SK-MEL-5 (cell line): ENCODE results near the gene LRRC45. TPM values are rescaled to one million over a fixed set of nuclear protein-coding genes. Genes with fewer than 3 reads are reported as not detected.
A peak's percentile ranks its signal among the peaks of the same experiment; 100 is the strongest.

Experiments
- DNase-seq: peaks from one replicate; pipeline ENCODE4 v3.0.0-alpha.2; 2016; ENCODE audit warnings: low read depth, low spot score
- in situ Hi-C: cut with HindIII; loops from 2 replicates; pipeline ENCODE4 v1.10.0; 2016; ENCODE audit warnings: low sequenced_read_pairs, high pct_unique_total_duplicates, low pct_unique_long_range_greater_than_20kb
- total RNA-seq: library from RNA; depleted of rRNA; stranded (reverse); fragments of >200 nt; shearing (Covaris generic); gene quantifications from 2 replicates; pipeline ENCODE4 v1.2.3, GENCODE V29; 2014

LRRC45 gene
- total RNA-seq, 1 experiment from 2014 or later: 40.4 TPM

GRCh38 chr17:82023447-82024241, 539 bp downstream of the LRRC45 start:
- peak; percentile 31 for DNase-seq
- in situ Hi-C loops: no loop called here

- in situ Hi-C loops: no loop called here
- DNase-seq: no peak
These were observed 1.8 kb downstream of the LRRC45 start for GRCh38 chr17:82024859-82025258.

DNA sequence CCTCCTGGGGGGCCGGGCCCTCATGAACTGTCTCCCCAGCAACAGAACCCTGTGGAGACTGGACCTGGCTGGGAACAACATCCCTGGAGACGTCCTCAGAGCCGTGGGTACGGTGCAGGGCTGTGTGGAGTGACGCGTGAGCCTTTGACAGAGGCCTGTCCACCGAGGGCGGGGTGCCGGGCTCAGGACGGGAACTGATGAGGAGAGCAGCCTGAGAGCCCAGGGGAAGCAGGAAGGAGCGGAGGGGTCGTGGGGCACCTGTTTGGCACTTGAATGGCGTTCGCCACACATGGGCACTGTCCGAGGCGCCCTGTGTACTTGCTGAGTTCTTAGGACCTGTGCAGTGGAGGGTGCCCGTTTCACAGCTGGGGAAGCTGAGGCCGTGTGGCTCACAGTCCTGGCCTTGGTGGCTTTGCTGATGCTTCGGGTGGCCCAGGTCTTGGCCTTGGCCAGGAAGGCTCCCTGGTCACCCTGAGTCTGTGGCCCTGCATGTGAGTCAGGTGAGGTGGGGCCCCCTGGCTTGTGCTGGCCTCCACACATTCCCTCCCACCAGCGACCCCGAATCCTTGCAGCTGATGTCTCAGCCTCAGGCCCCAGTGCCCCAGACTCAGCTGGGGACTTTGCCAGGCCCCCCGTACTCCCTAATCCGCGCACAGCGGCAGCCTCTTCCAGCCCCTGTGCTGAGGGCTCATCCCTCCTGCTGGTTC, 2.4 kb downstream of the LRRC45 start:
- in situ Hi-C loops: no loop called here
- DNase-seq: no peak

DNA sequence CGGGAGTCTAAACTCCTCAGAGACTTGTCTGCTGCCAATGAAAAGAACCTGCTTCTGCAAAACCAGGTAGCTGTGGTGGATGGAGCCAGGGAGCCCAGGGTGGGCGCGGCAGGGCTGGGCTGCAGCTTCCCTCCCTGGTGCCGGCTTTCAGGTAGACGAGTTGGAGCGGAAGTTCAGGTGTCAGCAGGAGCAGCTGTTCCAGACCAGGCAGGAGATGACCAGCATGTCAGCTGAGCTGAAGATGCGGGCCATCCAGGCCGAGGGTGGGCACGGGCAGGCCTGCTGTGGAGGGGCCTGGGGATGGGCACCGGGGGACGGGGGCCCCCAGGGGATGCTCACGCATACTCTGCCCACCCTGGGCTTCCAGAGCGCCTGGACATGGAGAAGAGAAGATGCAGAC, 5.1 kb downstream of the LRRC45 start:
- no peak for DNase-seq
- in situ Hi-C loops: no loop called here

- DNase-seq: no peak
- in situ Hi-C loops: no loop called here
These were observed 5.9 kb downstream of the LRRC45 start for GRCh38 chr17:82028966-82029365.

DNA sequence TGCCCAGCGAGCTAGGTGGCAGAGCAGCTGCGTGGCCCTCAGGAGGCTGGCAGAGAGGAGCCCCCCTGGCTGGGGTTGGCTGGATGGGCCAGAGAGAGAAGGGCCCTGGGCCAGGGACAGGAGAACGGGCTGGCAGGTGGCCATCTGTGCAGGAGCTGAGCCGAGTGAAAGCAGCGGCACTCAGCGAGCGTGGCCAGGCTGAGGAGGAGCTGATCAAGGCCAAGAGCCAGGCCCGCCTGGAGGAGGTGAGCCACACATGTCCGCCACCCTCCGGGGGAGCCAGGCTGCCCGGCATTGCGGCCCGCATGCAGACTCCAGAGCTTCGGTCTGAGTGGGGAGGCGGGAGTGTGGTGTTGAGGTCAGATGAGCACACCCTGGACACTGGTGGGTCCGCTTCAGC, 6.3 kb downstream of the LRRC45 start:
- DNase-seq: no peak
- in situ Hi-C loops: no loop called here

GRCh38 chr17:82029990-82030469, 6.9 kb downstream of the LRRC45 start:
- no peak for DNase-seq
- in situ Hi-C loops: loop anchor here (10.0 kb wide), 1 partner anchor 105 kb away; no protein-coding TSS in a partner anchor

DNA sequence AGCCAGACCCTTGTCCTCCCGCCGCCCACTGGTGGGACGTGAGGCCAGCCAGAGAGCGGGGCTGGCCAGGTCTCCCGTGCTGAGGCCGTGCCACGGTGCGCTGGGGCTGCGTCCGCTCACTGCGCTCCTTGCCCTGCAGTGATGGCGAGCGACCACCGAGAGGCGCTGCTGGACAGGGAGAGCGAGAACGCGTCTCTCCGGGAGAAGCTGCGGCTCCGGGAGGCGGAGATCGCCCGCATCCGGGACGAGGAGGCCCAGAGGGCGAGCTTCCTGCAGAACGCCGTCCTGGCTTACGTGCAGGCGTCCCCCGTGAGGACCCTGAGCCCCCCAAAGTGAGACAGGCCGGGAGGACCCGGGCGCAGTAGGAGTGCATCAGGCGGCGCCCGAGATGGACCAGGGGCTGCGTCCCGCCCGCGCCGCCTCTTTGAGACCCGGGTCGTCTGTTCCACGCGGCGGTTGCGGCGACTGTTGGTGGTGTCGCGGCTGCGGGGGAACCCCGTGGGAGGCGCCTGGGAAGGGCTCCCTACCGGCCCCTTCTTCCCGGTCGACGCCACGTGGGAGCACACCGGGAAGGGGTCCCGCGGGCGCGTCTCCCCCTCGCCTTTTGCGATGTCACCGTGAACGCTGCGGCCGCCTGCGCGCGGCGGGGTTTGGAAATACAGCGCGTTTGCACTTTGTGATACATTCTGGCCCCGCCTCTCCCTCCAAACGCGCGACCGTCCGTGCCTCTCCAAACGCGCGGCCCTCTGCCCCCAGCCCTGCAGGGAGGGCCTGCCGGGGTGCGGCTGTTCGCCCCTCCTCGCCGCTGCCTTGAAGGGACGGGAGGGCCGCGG, 7.6 kb downstream of the LRRC45 start:
- in situ Hi-C loops: loop anchor here (10.0 kb wide), 1 partner anchor 104 kb away; no protein-coding TSS in a partner anchor

DNA sequence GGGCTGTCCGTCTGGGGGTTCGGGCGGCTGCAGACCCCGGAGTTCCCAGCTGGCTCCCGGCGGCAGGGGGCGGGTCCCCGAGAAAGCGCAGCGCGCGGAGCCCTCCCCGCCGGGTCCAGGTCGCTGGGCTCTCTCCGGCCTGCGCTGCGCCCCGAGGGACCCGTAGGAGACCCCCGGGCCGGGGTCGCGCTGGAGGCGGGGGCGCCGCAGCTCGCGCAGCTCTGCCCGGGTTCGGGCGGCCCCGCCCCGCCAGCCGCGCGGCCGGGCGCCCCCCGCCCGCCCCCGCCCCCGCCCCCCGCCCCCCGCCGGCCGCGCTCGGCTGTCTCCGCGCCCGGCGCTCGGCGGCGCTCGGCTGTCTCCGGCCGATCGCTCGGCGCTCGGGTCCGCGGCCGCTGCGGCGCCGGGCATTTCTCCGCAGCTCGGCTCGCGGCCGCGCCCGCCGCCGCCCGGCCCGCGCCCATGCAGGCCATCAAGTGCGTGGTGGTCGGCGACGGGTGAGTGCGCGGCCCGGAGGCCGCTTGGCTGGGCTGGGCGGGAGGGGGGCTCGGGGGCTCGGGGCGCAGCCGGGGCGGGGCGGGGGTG, 8.3 kb downstream of the LRRC45 start, which contains the start of gene RAC3:
Gene RAC3, plus strand, starts transcription at position 376 of the 582 bp plus-strand sequence. Its CDS starts 84 bp downstream, at position 460.
- in situ Hi-C loops: loop anchor here (10.0 kb wide), 1 partner anchor 103 kb away; no protein-coding TSS in a partner anchor
- DNase-seq: peak; percentile 58

More for the DNA sequence above, 7.6 kb downstream of the LRRC45 start:
- DNase-seq: peak; percentile 91

DNA sequence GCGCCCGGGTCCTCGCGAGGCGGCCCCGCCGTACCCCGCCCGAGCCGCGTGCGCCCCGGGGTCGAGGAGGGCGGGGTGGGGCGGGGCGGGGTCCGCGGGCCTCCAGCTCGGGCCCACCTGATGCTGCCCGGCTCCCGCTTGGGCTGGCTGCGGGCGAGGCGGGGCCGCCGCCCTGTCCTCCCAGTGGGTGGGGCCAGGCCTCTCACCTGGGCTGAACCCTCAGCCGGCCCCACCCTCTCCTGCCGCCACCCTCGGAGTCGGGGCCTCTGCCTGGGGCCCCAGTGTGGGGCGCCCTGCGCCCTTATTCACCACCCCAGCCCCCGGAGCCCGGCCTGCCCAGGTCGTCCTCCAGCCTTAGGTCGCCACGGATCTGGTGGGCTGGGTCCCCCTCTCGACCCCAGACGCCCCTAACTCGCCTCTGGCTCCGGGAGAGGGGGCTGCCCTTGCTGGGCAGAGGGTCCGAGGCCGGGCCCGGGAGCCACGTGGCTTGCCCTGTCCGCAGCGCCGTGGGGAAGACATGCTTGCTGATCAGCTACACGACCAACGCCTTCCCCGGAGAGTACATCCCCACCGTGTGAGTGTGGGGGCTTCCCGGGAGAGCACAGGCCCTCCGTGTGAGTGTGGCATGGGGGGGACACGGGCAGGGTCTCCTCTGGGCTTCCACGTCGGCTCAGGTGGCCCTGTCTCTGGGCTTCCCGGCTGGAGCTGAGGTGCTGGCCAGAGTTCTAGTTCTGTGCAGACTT, 9.0 kb downstream of the LRRC45 start:
- in situ Hi-C loops: loop anchor here (10.0 kb wide), 1 partner anchor 103 kb away; no protein-coding TSS in a partner anchor
- DNase-seq: no peak

DNA sequence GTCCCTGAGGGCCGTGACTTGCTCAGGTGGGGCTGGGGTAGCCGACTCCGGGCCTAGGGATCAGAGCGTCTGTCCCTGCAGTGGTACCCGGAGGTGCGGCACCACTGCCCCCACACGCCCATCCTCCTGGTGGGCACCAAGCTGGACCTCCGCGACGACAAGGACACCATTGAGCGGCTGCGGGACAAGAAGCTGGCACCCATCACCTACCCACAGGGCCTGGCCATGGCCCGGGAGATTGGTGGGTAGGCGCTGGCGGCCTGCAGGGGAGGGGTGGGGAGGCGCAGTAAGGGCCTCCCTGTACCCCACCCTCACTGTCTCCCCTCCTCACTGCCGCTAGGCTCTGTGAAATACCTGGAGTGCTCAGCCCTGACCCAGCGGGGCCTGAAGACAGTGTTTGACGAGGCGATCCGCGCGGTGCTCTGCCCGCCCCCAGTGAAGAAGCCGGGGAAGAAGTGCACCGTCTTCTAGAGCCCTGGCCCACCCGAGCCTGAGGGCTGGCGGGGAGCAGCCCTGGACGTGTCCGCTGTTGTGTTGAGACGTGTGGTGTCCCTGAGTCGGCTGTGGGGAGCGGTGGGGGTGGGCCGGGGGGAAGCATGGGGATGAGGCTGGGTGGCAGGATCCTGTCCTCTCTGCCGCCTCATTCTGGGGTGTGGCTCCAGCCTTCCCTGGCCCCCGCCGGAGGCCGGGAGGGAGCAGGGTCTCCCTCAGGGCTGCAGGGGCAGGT, 10.4 kb downstream of the LRRC45 start:
- no peak for DNase-seq
- in situ Hi-C loops: loop anchor here (10.0 kb wide), 1 partner anchor 101 kb away; no protein-coding TSS in a partner anchor

GRCh38 chr17:82034371-82035011, 11.4 kb downstream of the LRRC45 start:
- in situ Hi-C loops: loop anchor here (10.0 kb wide), 1 partner anchor 100 kb away; no protein-coding TSS in a partner anchor
- DNase-seq: no peak

GRCh38 chr17:82035488-82035887, 12.4 kb downstream of the LRRC45 start:
- in situ Hi-C loops: loop anchor here (10.0 kb wide), 1 partner anchor 99 kb away; no protein-coding TSS in a partner anchor
- no peak for DNase-seq

DNA sequence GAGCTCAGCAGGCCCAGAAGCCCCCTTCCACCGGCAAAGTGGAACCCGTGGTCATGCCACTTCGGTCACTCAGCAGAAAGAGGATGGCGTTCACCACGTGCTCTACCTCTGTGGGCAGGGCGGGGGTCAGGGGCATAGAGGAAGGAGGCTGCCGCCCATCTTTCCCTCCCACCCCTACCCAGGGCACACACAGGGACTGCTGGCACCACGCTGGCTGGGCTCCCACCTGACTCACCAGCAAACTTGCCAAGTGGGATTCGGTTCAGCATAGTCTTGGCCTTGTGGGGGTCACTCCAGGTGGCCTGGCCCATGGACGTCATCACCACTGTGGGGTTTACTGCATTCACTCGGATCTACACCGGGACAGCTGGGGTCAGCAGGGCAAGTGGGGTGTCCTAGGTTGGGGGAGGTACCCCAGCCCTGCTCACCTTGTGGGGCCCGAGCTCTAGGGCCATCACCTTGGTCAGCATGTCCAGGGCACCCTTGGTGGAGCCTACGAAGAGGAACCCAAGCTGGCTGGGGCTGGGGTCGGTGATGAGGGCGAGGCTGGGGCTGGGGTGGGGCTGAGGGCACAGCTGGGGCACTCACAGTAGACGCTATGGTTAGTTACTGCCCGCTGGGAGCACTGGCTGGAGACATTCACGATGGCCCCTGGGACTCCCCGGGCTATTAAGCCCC, 13.0 kb downstream of the LRRC45 start:
- in situ Hi-C loops: loop anchor here (10.0 kb wide), 1 partner anchor 99 kb away; no protein-coding TSS in a partner anchor
- DNase-seq: no peak

- in situ Hi-C loops: loop anchor here (10.0 kb wide), 1 partner anchor 98 kb away; no protein-coding TSS in a partner anchor
- DNase-seq: no peak
These were observed 13.6 kb downstream of the LRRC45 start for GRCh38 chr17:82036634-82037091.
